Prostate gland (tissue), 2 donors: ENCODE results near the gene SMARCAD1. TPM values are rescaled to one million over a fixed set of nuclear protein-coding genes. Genes with fewer than 3 reads are reported as not detected.

Experiments used
- DNase-seq: peaks from one replicate; pipeline ENCODE4 v3.0.0-alpha.2; 2019; ENCODE audit warnings: low spot score
- H3K27ac ChIP-seq, 2 donors: fragments of 200-600 bp; sonication (generic); 2 replicates each; pipeline ENCODE4 v1.5.1; 2017 to 2019
- H3K27me3 ChIP-seq: fragments of 200-600 bp; sonication (generic); replicated peaks from 2 replicates; pipeline ENCODE4 v1.5.1; 2019; ENCODE audit not compliant: insufficient read depth
- H3K36me3 ChIP-seq, 2 donors: fragments of 200-600 bp; sonication (generic); 1 replicate in 1 of 2; 2 replicates in 1 of 2; pipeline versions ENCODE4 v1.5.1 to v1.8.1; 2017 to 2019
- H3K4me1 ChIP-seq: fragments of 200-600 bp; sonication (generic); replicated peaks from 2 replicates; pipeline ENCODE4 v1.5.1; 2019
- H3K4me3 ChIP-seq, 2 donors: fragments of 200-600 bp; sonication (generic); 2 replicates each; pipeline ENCODE4 v1.5.1; 2017 to 2019
- H3K9me3 ChIP-seq: fragments of 200-600 bp; sonication (generic); 2 replicates; pipeline ENCODE4 v1.5.1; 2017
- CTCF ChIP-seq, 4 experiments: fragments of 200-600 bp in 2 of 4; fragments of 450-650 bp in 2 of 4; sonication (generic) in 2 of 4; IDR thresholded peaks; 1 replicate in 3 of 4; 2 replicates in 1 of 4; pipeline ENCODE4 v1.5.1; 2016 to 2019; ENCODE audit warnings: antibody characterized with exemption in 4 of 4, mild to moderate bottlenecking in 2 of 4, moderate library complexity in 2 of 4
- POLR2A ChIP-seq: fragments of 450-650 bp; IDR thresholded peaks from one replicate; pipeline ENCODE4 v1.6.1; 2016; ENCODE audit warnings: antibody characterized with exemption, mild to moderate bottlenecking
- POLR2AphosphoS5 ChIP-seq: sonication (generic); formaldehyde crosslinking; IDR thresholded peaks from one replicate; pipeline ENCODE4 v1.6.1; 2017; ENCODE audit warnings: antibody characterized with exemption
- WGBS: methylation state at CpG from one replicate; pipeline ENCODE4 v1.1.5; 2018; 5-methylcytosine and 5-hydroxymethylcytosine counted together
- intact Hi-C: fragments of 100-400 bp; cut with DNase I; formaldehyde crosslinking; loops from one replicate; pipeline ENCODE4 v1.14.2; 2022
- total RNA-seq, 2 donors: library from RNA; depleted of rRNA; stranded (reverse); fragments of >200 nt; gene quantifications; one replicate each; pipeline ENCODE4 v1.1.0, GENCODE V29; 2016

SMARCAD1 gene
- total RNA-seq, 2 donors from 2014 or later: 22.4 to 22.9 TPM

DNA sequence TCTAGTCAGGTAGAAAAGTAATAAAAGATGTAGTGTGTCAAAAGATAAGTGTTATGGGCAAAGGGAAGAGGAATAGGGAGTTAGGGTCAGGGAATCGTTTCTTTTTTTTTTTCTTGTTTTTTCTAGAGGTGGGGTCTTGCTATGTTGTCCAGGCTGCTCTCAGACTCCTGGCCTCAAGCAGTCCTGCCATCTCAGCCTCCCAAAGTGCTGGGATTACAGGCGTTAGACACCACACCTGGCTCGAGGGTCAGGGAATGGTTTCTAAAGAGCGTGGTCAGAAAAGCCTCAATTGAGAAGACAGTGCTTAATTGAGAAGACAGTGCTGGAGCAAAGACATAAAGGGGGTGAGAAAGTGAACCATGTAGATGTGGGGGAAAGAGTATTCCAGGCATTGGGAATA is 19.1 kb downstream of the SMARCAD1 start:
- intact Hi-C loops: no loop called here
- WGBS: 92% methylated on average over 4 of the region's 4 CpGs
- Histone ChIP-seq H3K36me3 (no peaks in the 10 kb centered on the region), H3K27ac (no peak overlapping the region), H3K27me3 (no peaks in the 10 kb centered on the region), H3K4me3 (no peak overlapping the region), H3K9me3 (no peaks in the 10 kb centered on the region), H3K4me1 (no peaks in the 10 kb centered on the region)
- no peak for DNase-seq
- no peak for TF ChIP-seq CTCF (IDR thresholded peaks at IDR 0.05)
- no peak for TF ChIP-seq POLR2AphosphoS5
- TF ChIP-seq POLR2A: no peak

DNA sequence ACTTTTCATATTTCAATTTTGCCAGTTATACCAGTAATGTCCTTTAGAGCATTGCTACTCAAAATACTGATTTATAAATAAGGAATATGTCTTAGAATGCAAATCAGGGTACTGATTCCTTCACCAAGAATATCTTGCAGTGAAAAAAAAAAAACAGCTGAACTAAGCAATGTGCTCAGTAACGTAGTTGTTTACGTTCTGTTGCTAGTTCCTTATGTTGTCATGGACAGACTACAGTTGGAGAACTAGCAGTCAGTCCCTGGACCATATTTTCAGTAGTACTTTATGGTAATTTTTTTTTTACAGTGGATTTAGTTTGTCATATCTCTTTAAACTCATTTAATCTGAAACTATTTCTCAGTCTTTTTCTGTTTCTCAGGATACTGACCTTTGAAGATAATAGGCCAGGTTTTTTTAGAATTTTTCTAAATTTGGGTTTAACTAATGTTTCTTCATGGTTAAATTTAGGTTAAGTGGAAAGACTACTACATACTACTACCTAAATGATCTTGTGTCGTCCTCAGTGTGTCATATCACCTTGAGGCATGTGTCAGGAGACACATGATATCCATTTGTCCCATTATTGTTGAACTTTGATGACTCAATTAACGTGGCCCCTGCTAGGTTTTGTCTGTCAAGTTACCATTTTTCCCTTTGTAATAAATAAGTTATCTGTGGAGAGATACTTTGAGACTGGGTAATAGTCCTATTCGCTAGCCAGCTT is 21.0 kb downstream of the SMARCAD1 start:
- Histone ChIP-seq H3K4me1 (no peaks in the 10 kb centered on the region), H3K36me3 (no peaks in the 10 kb centered on the region), H3K9me3 (no peaks in the 10 kb centered on the region), H3K27ac (no peak overlapping the region), H3K4me3 (no peak overlapping the region), H3K27me3 (no peaks in the 10 kb centered on the region)
- TF ChIP-seq POLR2A (no peak), CTCF (IDR thresholded peaks at IDR 0.05) (no peak), POLR2AphosphoS5 (no peak)
- no peak for DNase-seq
- 89% methylated on average over 5 of the region's 5 CpGs for WGBS
- intact Hi-C loops: no loop called here

- Histone ChIP-seq H3K27ac (no peak overlapping the region), H3K9me3 (no peaks in the 10 kb centered on the region), H3K4me1 (no peaks in the 10 kb centered on the region), H3K27me3 (no peaks in the 10 kb centered on the region), H3K4me3 (no peak overlapping the region), H3K36me3 (no peaks in the 10 kb centered on the region)
- 90% methylated on average over 6 of the region's 6 CpGs for WGBS
- intact Hi-C loops: no loop called here
- TF ChIP-seq CTCF (IDR thresholded peaks at IDR 0.05) (no peak), POLR2A (no peak), POLR2AphosphoS5 (no peak)
- no peak for DNase-seq
Measured at GRCh38 chr4:94232519-94232918, 24.9 kb downstream of the SMARCAD1 start.

- H3K9me3 ChIP-seq: no peaks in the 10 kb centered on the region
- no peak overlapping the region for H3K4me3 ChIP-seq
- no peak for DNase-seq
- H3K27ac ChIP-seq: no peak overlapping the region
- H3K36me3 ChIP-seq: no peaks in the 10 kb centered on the region
- no peaks in the 10 kb centered on the region for H3K27me3 ChIP-seq
- intact Hi-C loops: no loop called here
- no peak for TF ChIP-seq POLR2AphosphoS5
- no peak for TF ChIP-seq POLR2A
- no peak for TF ChIP-seq CTCF (IDR thresholded peaks at IDR 0.05)
- no peaks in the 10 kb centered on the region for H3K4me1 ChIP-seq
Measured at GRCh38 chr4:94235825-94236224, 28.2 kb downstream of the SMARCAD1 start.

GRCh38 chr4:94237271-94237670 is 29.6 kb downstream of the SMARCAD1 start:
- Histone ChIP-seq H3K4me3 (no peak overlapping the region), H3K27ac (no peak overlapping the region), H3K27me3 (no peaks in the 10 kb centered on the region), H3K36me3 (no peaks in the 10 kb centered on the region), H3K9me3 (no peaks in the 10 kb centered on the region), H3K4me1 (no peaks in the 10 kb centered on the region)
- TF ChIP-seq POLR2A (no peak), CTCF (IDR thresholded peaks at IDR 0.05) (no peak), POLR2AphosphoS5 (no peak)
- intact Hi-C loops: no loop called here
- WGBS: 83% methylated on average over 4 of the region's 4 CpGs
- DNase-seq: no peak
